ENCODE results near the gene PRCD. TPM values are rescaled to one million over a fixed set of nuclear protein-coding genes. Genes with fewer than 3 reads are reported as not detected.
A peak's percentile ranks its signal among the peaks of the same experiment; 100 is the strongest.

The PRCD gene
- total RNA-seq, 1 donor from 2014 or later: 0.54 TPM

GRCh38 chr17:76550712-76551615, 11.1 kb downstream of the PRCD start:
- no peak for TF ChIP-seq CTCF (IDR thresholded peaks at IDR 0.05; ENCODE audit: unreplicated experiment)
- no peak overlapping the region for H3K4me3 Mint-ChIP-seq (ENCODE audit: unreplicated experiment)
- no peaks in the 10 kb centered on the region for H3K27me3 Mint-ChIP-seq (ENCODE audit: unreplicated experiment)
- H3K36me3 Mint-ChIP-seq (ENCODE audit: low read depth, unreplicated experiment): no peaks in the 10 kb centered on the region
- no peak for DNase-seq (ENCODE audit: low spot score)
- H3K4me1 Mint-ChIP-seq (ENCODE audit: unreplicated experiment): peaks cover 13% of the 10 kb centered on the region
- no peaks in the 10 kb centered on the region for H3K9me3 Mint-ChIP-seq (ENCODE audit: unreplicated experiment)
- H3K27ac Mint-ChIP-seq (ENCODE audit: unreplicated experiment): peak overlapping the region; percentile 50

- H3K4me1 Mint-ChIP-seq (ENCODE audit: unreplicated experiment): peaks cover 10% of the 10 kb centered on the region
- no peaks in the 10 kb centered on the region for H3K27me3 Mint-ChIP-seq (ENCODE audit: unreplicated experiment)
- no peaks in the 10 kb centered on the region for H3K36me3 Mint-ChIP-seq (ENCODE audit: low read depth, unreplicated experiment)
- no peak for TF ChIP-seq CTCF (IDR thresholded peaks at IDR 0.05; ENCODE audit: unreplicated experiment)
- H3K9me3 Mint-ChIP-seq (ENCODE audit: unreplicated experiment): no peaks in the 10 kb centered on the region
- no peak for DNase-seq (ENCODE audit: low spot score)
- no peak overlapping the region for H3K4me3 Mint-ChIP-seq (ENCODE audit: unreplicated experiment)
- no peak overlapping the region for H3K27ac Mint-ChIP-seq (ENCODE audit: unreplicated experiment)
These were observed 11.8 kb downstream of the PRCD start for GRCh38 chr17:76551685-76552084.

- Mint-ChIP-seq H3K4me3 (ENCODE audit: unreplicated experiment) (no peak overlapping the region), H3K27me3 (ENCODE audit: unreplicated experiment) (peaks cover 5% of the 10 kb centered on the region), H3K9me3 (ENCODE audit: unreplicated experiment) (no peaks in the 10 kb centered on the region), H3K27ac (ENCODE audit: unreplicated experiment) (no peak overlapping the region), H3K4me1 (ENCODE audit: unreplicated experiment) (peaks cover 21% of the 10 kb centered on the region), H3K36me3 (ENCODE audit: low read depth, unreplicated experiment) (peaks cover 4% of the 10 kb centered on the region)
- no peak for TF ChIP-seq CTCF (IDR thresholded peaks at IDR 0.05; ENCODE audit: unreplicated experiment)
- DNase-seq (ENCODE audit: low spot score): no peak
These were observed 13.5 kb downstream of the PRCD start for GRCh38 chr17:76553178-76553908.

GRCh38 chr17:76554131-76554530, 14.3 kb downstream of the PRCD start:
- H3K9me3 Mint-ChIP-seq (ENCODE audit: unreplicated experiment): no peaks in the 10 kb centered on the region
- no peak overlapping the region for H3K4me3 Mint-ChIP-seq (ENCODE audit: unreplicated experiment)
- DNase-seq (ENCODE audit: low spot score): no peak
- H3K36me3 Mint-ChIP-seq (ENCODE audit: low read depth, unreplicated experiment): peaks cover 4% of the 10 kb centered on the region
- TF ChIP-seq CTCF (IDR thresholded peaks at IDR 0.05; ENCODE audit: unreplicated experiment): no peak
- peaks cover 28% of the 10 kb centered on the region for H3K4me1 Mint-ChIP-seq (ENCODE audit: unreplicated experiment)
- peaks cover 5% of the 10 kb centered on the region for H3K27me3 Mint-ChIP-seq (ENCODE audit: unreplicated experiment)
- no peak overlapping the region for H3K27ac Mint-ChIP-seq (ENCODE audit: unreplicated experiment)

Measured in endothelial cell (in vitro differentiated cells).